Measurements from ENCODE around the gene MAPKAP1.

MAPKAP1 gene

GRCh38 chr9:125532812-125533594, 174.0 kb downstream of the MAPKAP1 start:
- no peak overlapping the region for H3K4me3 ChIP-seq (replicated peaks in 1 of 2; ENCODE audit: low read depth in 2 of 2, low read length in 2 of 2)
- no peak for DNase-seq (ENCODE audit: low read depth in 2 of 2)
- no peak for TF ChIP-seq CTCF (IDR thresholded peaks at IDR 0.05; ENCODE audit: low read depth, low read length)

- no peak for DNase-seq (ENCODE audit: low read depth in 2 of 2)
- TF ChIP-seq CTCF (IDR thresholded peaks at IDR 0.05; ENCODE audit: low read depth, low read length) = no peak
- H3K4me3 ChIP-seq (replicated peaks in 1 of 2; ENCODE audit: low read depth in 2 of 2, low read length in 2 of 2) = no peak overlapping the region
Observed at GRCh38 chr9:125532412-125532811, 174.6 kb downstream of the MAPKAP1 start.

GRCh38 chr9:125529589-125530515, 177.2 kb downstream of the MAPKAP1 start:
- H3K4me3 ChIP-seq (replicated peaks in 1 of 2; ENCODE audit: low read depth in 2 of 2, low read length in 2 of 2) = no peak overlapping the region
- no peak for TF ChIP-seq CTCF (IDR thresholded peaks at IDR 0.05; ENCODE audit: low read depth, low read length)
- DNase-seq (ENCODE audit: low read depth in 2 of 2) = no peak

GRCh38 chr9:125529107-125529506, 177.9 kb downstream of the MAPKAP1 start:
- no peak for TF ChIP-seq CTCF (IDR thresholded peaks at IDR 0.05; ENCODE audit: low read depth, low read length)
- no peak overlapping the region for H3K4me3 ChIP-seq (replicated peaks in 1 of 2; ENCODE audit: low read depth in 2 of 2, low read length in 2 of 2)
- DNase-seq (ENCODE audit: low read depth in 2 of 2) = no peak

- no peak for TF ChIP-seq CTCF (IDR thresholded peaks at IDR 0.05; ENCODE audit: low read depth, low read length)
- H3K4me3 ChIP-seq (replicated peaks in 1 of 2; ENCODE audit: low read depth in 2 of 2, low read length in 2 of 2) = no peak overlapping the region
- DNase-seq (ENCODE audit: low read depth in 2 of 2) = no peak
Observed at GRCh38 chr9:125527471-125528002, 179.5 kb downstream of the MAPKAP1 start.

GRCh38 chr9:125525921-125526631, 180.9 kb downstream of the MAPKAP1 start:
- DNase-seq (ENCODE audit: low read depth in 2 of 2) = peak; percentile 79 to 83
- no peak for TF ChIP-seq CTCF (IDR thresholded peaks at IDR 0.05; ENCODE audit: low read depth, low read length)
- H3K4me3 ChIP-seq (replicated peaks in 1 of 2; ENCODE audit: low read depth in 2 of 2, low read length in 2 of 2) = no peak overlapping the region
